SJSA1 (cell line): ENCODE measurements around the gene KPNA2. TPM values are rescaled to one million over a fixed set of nuclear protein-coding genes. Genes with fewer than 3 reads are reported as not detected.
"Not testable (repeated sequence)": the region's sequence is repeated elsewhere in the genome, so short reads cannot be mapped to it uniquely, and the experiment has no call there.

ENCODE experiments used
- DNase-seq, 2 experiments: peaks; one replicate each; pipeline ENCODE4 v3.0.0-alpha.2; 2015 to 2020; ENCODE audit warnings: low spot score in 2 of 2, low read depth in 1 of 2
- H3K27ac ChIP-seq: fragments of 250-450 bp; sonication (Bioruptor Pico); 2 replicates; pipeline ENCODE4 v1.5.1; 2020; ENCODE audit warnings: mild to moderate bottlenecking, moderate library complexity
- H3K27me3 ChIP-seq: fragments of 250-450 bp; sonication (Bioruptor Pico); replicated peaks from 2 replicates; pipeline ENCODE4 v1.5.1; 2020; ENCODE audit warnings: mild to moderate bottlenecking, moderate library complexity
- H3K36me3 ChIP-seq: fragments of 250-450 bp; sonication (Bioruptor Pico); 2 replicates; pipeline ENCODE4 v1.5.1; 2020; ENCODE audit warnings: mild to moderate bottlenecking
- H3K4me1 ChIP-seq: fragments of 250-450 bp; sonication (Bioruptor Pico); replicated peaks from 2 replicates; pipeline ENCODE4 v1.6.1; 2021; ENCODE audit warnings: mild to moderate bottlenecking
- H3K4me3 ChIP-seq: fragments of 250-450 bp; sonication (Bioruptor Pico); 2 replicates; pipeline ENCODE4 v1.5.1; 2020; ENCODE audit warnings: mild to moderate bottlenecking
- H3K9me3 ChIP-seq: fragments of 250-450 bp; sonication (Bioruptor Pico); replicated peaks from 2 replicates; pipeline ENCODE4 v1.5.1; 2020; ENCODE audit warnings: mild to moderate bottlenecking
- total RNA-seq: library from RNA; depleted of rRNA; stranded (reverse); fragments of >200 nt; shearing (Covaris generic); gene quantifications from 2 replicates; pipeline ENCODE4 v1.2.3, GENCODE V29; 2014

The KPNA2 gene
- total RNA-seq, 1 experiment from 2014 or later, result 338 TPM

- Histone ChIP-seq H3K4me3 (no peak overlapping the region), H3K9me3 (no peaks in the 10 kb centered on the region), H3K4me1 (no peaks in the 10 kb centered on the region), H3K27ac (no peak overlapping the region), H3K36me3 (no peaks in the 10 kb centered on the region), H3K27me3 (no peaks in the 10 kb centered on the region)
- no peak for DNase-seq
These were observed 28.7 kb upstream of the KPNA2 start for GRCh38 chr17:68006797-68007196.

- Histone ChIP-seq H3K36me3 (no peaks in the 10 kb centered on the region), H3K4me1 (no peaks in the 10 kb centered on the region), H3K27me3 (no peaks in the 10 kb centered on the region), H3K9me3 (no peaks in the 10 kb centered on the region), H3K27ac (no peak overlapping the region), H3K4me3 (no peak overlapping the region)
- peak; percentile 42 to 60 for DNase-seq
These were observed 24.3 kb upstream of the KPNA2 start for GRCh38 chr17:68011199-68011665.

- Histone ChIP-seq H3K4me1 (no peaks in the 10 kb centered on the region), H3K9me3 (no peaks in the 10 kb centered on the region), H3K36me3 (no peaks in the 10 kb centered on the region), H3K27ac (no peak overlapping the region), H3K4me3 (no peak overlapping the region), H3K27me3 (no peaks in the 10 kb centered on the region)
- DNase-seq, result no peak
These were observed 22.1 kb upstream of the KPNA2 start for GRCh38 chr17:68013385-68013784.

DNA sequence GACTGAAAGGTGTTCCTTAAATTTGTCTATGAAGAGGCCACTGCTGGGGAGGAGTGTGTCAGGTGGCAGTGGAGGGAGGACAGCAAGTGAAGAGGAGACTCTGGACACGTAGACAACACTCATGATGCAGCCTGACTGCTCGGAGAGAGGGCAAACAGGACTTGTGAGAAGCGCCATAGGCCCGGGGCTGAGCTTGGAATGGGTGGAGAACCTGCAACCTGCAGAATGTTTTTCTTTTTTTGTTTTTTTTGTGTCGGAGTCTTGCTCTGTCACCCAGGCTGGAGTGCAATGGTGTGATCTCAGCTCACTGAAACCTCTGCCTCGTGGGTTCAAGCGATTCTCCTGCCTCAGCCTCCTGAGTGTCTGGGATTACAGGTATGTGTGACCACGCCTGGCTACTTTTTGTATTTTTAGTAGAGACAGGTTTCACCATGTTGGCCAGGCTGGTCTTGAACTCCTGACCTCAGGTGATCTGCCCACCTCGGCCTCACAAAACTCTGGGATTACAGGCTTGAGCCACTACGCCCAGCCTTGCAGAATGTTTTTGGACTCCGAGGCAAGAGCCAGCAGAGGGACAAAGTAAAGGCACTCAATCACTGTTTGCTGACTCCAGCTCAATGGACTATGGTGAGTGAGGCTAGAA, 20.3 kb upstream of the KPNA2 start:
- Histone ChIP-seq H3K4me1 (peaks cover 2% of the 10 kb centered on the region), H3K9me3 (no peaks in the 10 kb centered on the region), H3K4me3 (no peak overlapping the region), H3K27me3 (no peaks in the 10 kb centered on the region), H3K36me3 (no peaks in the 10 kb centered on the region), H3K27ac (no peak overlapping the region)
- no peak for DNase-seq

GRCh38 chr17:68016838-68017237, 18.7 kb upstream of the KPNA2 start:
- H3K27me3 ChIP-seq, result no peaks in the 10 kb centered on the region
- H3K4me3 ChIP-seq, result no peak overlapping the region
- no peaks in the 10 kb centered on the region for H3K9me3 ChIP-seq
- H3K36me3 ChIP-seq, result no peaks in the 10 kb centered on the region
- DNase-seq, result no peak
- no peak overlapping the region for H3K27ac ChIP-seq
- peaks cover 8% of the 10 kb centered on the region for H3K4me1 ChIP-seq

- not testable (repeated sequence) for H3K27ac ChIP-seq, H3K4me3 ChIP-seq, H3K27me3 ChIP-seq, H3K4me1 ChIP-seq, DNase-seq, H3K9me3 ChIP-seq, H3K36me3 ChIP-seq
These were observed 17.0 kb upstream of the KPNA2 start for GRCh38 chr17:68018493-68018892.

DNA sequence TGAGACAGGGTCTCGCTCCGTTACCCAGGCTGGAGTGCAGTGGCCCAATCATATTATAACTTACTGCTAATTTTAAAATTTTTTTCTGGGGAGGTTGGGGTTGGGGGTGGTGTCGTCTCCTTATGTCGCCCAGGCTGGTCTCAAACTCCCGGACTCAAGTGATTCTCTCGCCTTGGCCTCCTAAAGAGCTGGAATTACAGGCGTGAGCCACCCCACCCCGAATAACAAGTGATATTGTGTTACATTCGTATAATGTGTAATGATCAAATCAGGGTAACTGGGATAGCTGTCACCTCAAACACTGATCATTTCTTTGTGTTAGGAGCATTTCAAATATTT, 16.2 kb upstream of the KPNA2 start:
- Histone ChIP-seq H3K4me1 (peaks cover 8% of the 10 kb centered on the region), H3K9me3 (no peaks in the 10 kb centered on the region), H3K36me3 (no peaks in the 10 kb centered on the region), H3K27me3 (no peaks in the 10 kb centered on the region), H3K27ac (no peak overlapping the region), H3K4me3 (no peak overlapping the region)
- DNase-seq, result no peak

- peak overlapping the region; percentile 39 for H3K4me3 ChIP-seq
- H3K36me3 ChIP-seq, result no peaks in the 10 kb centered on the region
- no peaks in the 10 kb centered on the region for H3K27me3 ChIP-seq
- DNase-seq, result peak; percentile 97 to 100
- peaks cover 8% of the 10 kb centered on the region for H3K4me1 ChIP-seq
- no peaks in the 10 kb centered on the region for H3K9me3 ChIP-seq
- peak overlapping the region; percentile 31 for H3K27ac ChIP-seq
These were observed 15.7 kb upstream of the KPNA2 start for GRCh38 chr17:68019675-68020408.

DNA sequence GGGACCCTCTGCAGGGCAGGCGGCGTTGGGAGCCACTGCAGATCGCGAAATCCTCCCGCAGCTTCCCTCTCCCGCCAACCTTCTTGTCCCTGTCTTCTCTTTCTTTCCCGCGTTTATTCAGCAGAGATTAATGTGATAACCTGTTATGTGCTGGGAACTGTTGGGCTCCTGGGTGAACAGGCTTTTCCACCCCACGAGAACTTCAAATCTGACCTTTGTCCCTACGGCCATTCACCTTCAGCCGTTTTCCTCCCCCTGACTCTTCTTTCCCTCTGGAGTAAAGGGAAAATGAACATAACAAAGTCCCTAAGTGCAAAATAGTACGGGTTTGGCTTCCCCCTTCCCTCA, 15.2 kb upstream of the KPNA2 start:
- peak overlapping the region; percentile 39 for H3K4me3 ChIP-seq
- no peak for DNase-seq
- H3K9me3 ChIP-seq, result no peaks in the 10 kb centered on the region
- H3K36me3 ChIP-seq, result no peaks in the 10 kb centered on the region
- peaks cover 8% of the 10 kb centered on the region for H3K4me1 ChIP-seq
- peak overlapping the region; percentile 31 for H3K27ac ChIP-seq
- no peaks in the 10 kb centered on the region for H3K27me3 ChIP-seq

DNA sequence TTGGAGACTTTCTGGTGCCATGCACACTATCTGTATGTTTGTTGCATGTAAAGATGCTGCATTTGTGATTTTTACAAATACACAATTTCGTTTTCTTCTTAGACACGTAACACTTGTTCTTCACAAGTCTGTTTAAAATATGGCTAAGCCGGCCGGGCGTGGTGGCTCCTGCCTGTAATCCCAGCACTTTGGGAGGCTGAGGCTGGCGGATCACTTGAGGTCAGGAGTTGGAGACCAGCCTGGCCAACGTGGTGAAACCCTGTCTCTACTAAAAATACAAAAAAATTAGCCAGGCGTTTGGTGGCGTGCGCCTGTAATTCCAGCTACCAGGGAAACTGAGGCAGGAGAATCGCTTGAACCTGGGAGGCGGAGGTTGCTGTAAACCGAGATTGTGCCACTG, 14.7 kb upstream of the KPNA2 start:
- DNase-seq, H3K27me3 ChIP-seq, H3K27ac ChIP-seq, H3K4me1 ChIP-seq, H3K36me3 ChIP-seq, H3K9me3 ChIP-seq: not testable (repeated sequence)
- peak overlapping the region; percentile 39 for H3K4me3 ChIP-seq

DNA sequence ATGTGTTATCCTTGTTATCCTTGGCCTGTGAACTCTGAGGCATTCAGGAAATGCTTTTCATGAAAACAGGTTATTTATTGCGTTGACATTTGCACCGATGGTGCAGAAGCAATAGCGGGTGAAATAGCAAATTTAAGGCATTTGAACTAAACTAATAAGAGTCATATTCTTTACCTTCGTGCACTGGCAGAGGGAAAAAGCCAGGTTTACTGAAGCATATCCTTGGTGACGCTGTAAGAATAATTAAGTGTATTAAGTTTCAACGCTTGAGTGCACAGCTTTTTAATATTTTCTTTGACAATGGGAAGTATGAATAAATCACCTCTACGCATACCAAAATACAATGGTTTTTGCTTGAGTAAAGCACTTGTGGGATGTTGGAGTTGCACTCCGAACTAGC, 13.6 kb upstream of the KPNA2 start:
- no peak for DNase-seq
- H3K4me1 ChIP-seq, result peaks cover 8% of the 10 kb centered on the region
- no peak overlapping the region for H3K4me3 ChIP-seq
- no peaks in the 10 kb centered on the region for H3K9me3 ChIP-seq
- no peaks in the 10 kb centered on the region for H3K36me3 ChIP-seq
- H3K27ac ChIP-seq, result no peak overlapping the region
- no peaks in the 10 kb centered on the region for H3K27me3 ChIP-seq

DNA sequence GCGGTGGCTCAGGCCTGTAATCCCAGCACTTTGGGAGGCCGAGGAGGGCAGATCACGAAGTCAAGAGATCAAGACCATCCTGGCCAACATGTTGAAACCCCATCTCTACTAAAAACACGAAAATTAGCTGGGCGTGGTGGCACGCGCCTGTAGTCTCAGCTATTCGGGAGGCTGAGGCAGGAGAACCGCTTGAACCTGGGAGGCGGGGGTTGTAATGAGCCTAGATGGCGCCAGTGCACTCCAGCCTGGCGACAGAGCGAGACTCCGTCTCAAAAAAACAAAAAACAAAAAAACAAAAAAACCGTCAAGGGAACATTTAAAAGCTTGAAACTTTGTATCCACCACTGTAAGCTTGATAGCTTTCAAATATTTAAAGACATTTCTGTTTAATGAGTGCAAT, 13.0 kb upstream of the KPNA2 start:
- not testable (repeated sequence) for H3K9me3 ChIP-seq, H3K27me3 ChIP-seq, DNase-seq

GRCh38 chr17:68029512-68030215, 5.9 kb upstream of the KPNA2 start:
- H3K4me1 ChIP-seq, result peaks cover 8% of the 10 kb centered on the region
- no peak for DNase-seq
- H3K27ac ChIP-seq, result no peak overlapping the region
- no peaks in the 10 kb centered on the region for H3K27me3 ChIP-seq
- H3K9me3 ChIP-seq, result no peaks in the 10 kb centered on the region
- no peak overlapping the region for H3K4me3 ChIP-seq
- no peaks in the 10 kb centered on the region for H3K36me3 ChIP-seq

More for the DNA sequence above, 13.0 kb upstream of the KPNA2 start:
- H3K4me1 ChIP-seq, H3K27ac ChIP-seq, H3K4me3 ChIP-seq, H3K36me3 ChIP-seq: not testable (repeated sequence)
